T-helper 1 cell treated with Interleukin-12 subunit alpha and Interleukin-12 subunit beta and Interleukin-4 antibody, amounts not matched to agents 30 μg/mL and 1 μg/mL, for 36 hours (primary cell): ENCODE measurements around the gene GHITM.
A peak's percentile ranks its signal among the peaks of the same experiment; 100 is the strongest.
"Not testable (repeated sequence)": the region's sequence is repeated elsewhere in the genome, so short reads cannot be mapped to it uniquely, and the experiment has no call there.

ENCODE experiments used
- H3K27ac Mint-ChIP-seq: one replicate; pipeline ENCODE4 v1.8.0; 2021; ENCODE audit warnings: mild to moderate bottlenecking, mixed read lengths
- H3K27me3 Mint-ChIP-seq: one replicate; pipeline ENCODE4 v1.8.0; 2021; ENCODE audit warnings: low read depth, mixed read lengths
- H3K36me3 Mint-ChIP-seq: one replicate; pipeline ENCODE4 v1.8.0; 2021; ENCODE audit warnings: low read depth, mixed read lengths
- H3K4me1 Mint-ChIP-seq: one replicate; pipeline ENCODE4 v1.8.0; 2021; ENCODE audit warnings: low read depth, mixed read lengths
- H3K4me3 Mint-ChIP-seq: one replicate; pipeline ENCODE4 v1.8.0; 2021; ENCODE audit warnings: mild to moderate bottlenecking, moderate library complexity, mixed read lengths
- H3K9me3 Mint-ChIP-seq: one replicate; pipeline ENCODE4 v1.8.0; 2021; ENCODE audit warnings: mixed read lengths

The GHITM gene

GRCh38 chr10:84125910-84126784 lies 13.2 kb upstream of the GHITM start:
- not testable (repeated sequence) for H3K4me1 Mint-ChIP-seq, H3K36me3 Mint-ChIP-seq, H3K27ac Mint-ChIP-seq, H3K4me3 Mint-ChIP-seq
- H3K9me3 Mint-ChIP-seq: peaks cover 20% of the 10 kb centered on the region
- peaks cover 28% of the 10 kb centered on the region for H3K27me3 Mint-ChIP-seq

DNA sequence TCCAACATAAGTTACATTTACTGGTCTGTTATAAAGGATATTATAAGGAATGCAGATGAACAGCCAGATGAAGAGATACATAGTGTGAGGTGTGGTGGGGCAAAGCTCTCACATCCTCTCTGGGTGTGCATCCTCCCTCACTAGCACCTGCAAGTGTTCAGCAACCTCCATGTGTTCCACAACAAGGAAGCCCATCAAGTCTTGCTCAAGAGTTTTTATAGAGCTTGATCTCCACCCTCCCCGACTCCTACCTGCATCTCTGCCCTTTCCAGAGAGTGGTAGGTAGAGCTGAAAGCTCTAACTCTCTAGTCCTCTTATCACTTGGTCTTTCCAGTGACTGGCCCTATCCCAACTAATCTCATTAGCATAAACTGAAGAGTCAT lies 12.5 kb upstream of the GHITM start:
- Mint-ChIP-seq H3K27me3 (peaks cover 26% of the 10 kb centered on the region), H3K27ac (no peak overlapping the region)

GRCh38 chr10:84135836-84136235 lies 3.5 kb upstream of the GHITM start:
- H3K36me3 Mint-ChIP-seq: no peaks in the 10 kb centered on the region
- H3K4me1 Mint-ChIP-seq: peaks cover 11% of the 10 kb centered on the region
- H3K27ac Mint-ChIP-seq: no peak overlapping the region
- H3K27me3 Mint-ChIP-seq: peaks cover 30% of the 10 kb centered on the region
- no peaks in the 10 kb centered on the region for H3K9me3 Mint-ChIP-seq
- no peak overlapping the region for H3K4me3 Mint-ChIP-seq

More for the DNA sequence above, 12.5 kb upstream of the GHITM start:
- H3K4me3 Mint-ChIP-seq: no peak overlapping the region
- H3K36me3 Mint-ChIP-seq: peaks cover 3% of the 10 kb centered on the region
- peaks cover 20% of the 10 kb centered on the region for H3K9me3 Mint-ChIP-seq
- H3K4me1 Mint-ChIP-seq: no peaks in the 10 kb centered on the region

DNA sequence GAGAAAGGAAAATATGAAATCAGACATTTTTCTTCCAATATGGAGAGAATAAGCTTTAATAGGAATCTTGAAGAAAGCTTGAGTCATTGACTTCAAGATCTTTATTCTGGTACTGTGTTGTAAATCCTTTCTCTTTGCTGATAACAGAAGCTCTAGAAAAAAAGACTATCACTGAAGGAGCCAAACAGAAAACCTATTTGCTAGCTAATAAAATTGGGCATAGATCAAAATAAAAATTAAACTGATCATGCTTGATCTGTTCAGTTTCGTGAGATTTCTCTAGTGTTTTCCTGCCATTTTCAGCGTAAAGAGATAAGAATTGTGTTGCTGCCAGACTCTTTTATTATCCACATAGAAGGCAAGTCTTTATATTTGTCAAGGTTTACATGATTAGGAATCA lies 1.5 kb upstream of the GHITM start:
- H3K27ac Mint-ChIP-seq: peak overlapping the region; percentile 43
- no peaks in the 10 kb centered on the region for H3K9me3 Mint-ChIP-seq
- no peak overlapping the region for H3K4me3 Mint-ChIP-seq
- H3K27me3 Mint-ChIP-seq: peaks cover 25% of the 10 kb centered on the region
- peaks cover 20% of the 10 kb centered on the region for H3K4me1 Mint-ChIP-seq
- H3K36me3 Mint-ChIP-seq: peaks cover 3% of the 10 kb centered on the region

DNA sequence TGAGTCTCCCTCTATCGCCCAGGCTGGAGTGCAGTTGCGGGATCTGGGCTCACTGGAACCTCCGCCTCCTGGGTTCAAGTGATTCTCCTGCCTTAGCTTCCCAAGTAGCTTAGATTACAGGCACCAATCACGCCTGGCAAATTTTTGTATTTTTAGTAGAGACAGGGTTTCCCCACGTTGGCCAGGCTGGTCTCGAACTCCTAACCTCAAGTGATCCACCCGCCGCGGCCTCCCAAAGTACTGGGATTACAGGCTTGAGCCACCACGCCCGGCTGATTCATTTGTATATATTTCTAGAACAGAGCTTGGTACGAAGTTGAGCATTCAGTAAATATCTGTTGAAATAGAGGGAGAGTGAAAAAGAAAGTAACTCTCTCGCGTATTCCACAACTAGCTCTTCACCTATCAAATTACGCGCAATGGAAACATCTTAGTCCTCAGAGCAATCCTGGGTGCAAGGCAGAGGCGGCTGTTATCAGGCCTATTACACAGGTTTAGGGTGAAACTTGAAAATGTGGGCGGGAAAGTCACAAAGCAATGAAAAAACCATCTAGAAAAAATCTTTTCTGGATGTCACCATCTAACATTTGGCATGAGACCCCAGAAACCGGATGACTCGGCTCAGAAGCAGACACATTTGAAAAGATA lies 707 bp upstream of the GHITM start:
- Mint-ChIP-seq H3K4me1 (peaks cover 20% of the 10 kb centered on the region), H3K9me3 (no peaks in the 10 kb centered on the region), H3K4me3 (peak overlapping the region; percentile 86), H3K36me3 (peaks cover 9% of the 10 kb centered on the region), H3K27ac (peak overlapping the region; percentile 97), H3K27me3 (peaks cover 25% of the 10 kb centered on the region)

DNA sequence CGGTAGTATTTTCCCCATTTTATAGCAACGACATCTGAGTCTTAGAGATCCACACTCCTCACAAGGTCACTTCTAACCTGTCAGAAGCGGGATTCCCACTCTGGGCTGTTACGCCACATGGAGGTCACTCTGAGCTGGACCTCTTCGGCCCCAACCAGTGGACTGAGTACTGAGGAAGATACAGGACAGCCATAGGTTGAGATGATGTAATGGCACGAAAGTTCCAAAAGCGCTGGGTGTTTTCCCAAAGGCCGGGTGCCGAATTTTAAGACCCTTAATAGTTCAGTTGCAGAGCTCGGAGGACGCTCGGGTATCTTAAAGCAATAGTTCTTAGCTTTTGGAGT lies 699 bp downstream of the GHITM start:
- H3K9me3 Mint-ChIP-seq: no peaks in the 10 kb centered on the region

GRCh38 chr10:84147347-84147746 lies 8.0 kb downstream of the GHITM start:
- Mint-ChIP-seq H3K27me3 (no peaks in the 10 kb centered on the region), H3K9me3 (no peaks in the 10 kb centered on the region), H3K4me3 (no peak overlapping the region), H3K36me3 (peaks cover 48% of the 10 kb centered on the region), H3K27ac (peak overlapping the region; percentile 11), H3K4me1 (peaks cover 3% of the 10 kb centered on the region)

More for the DNA sequence above, 699 bp downstream of the GHITM start:
- Mint-ChIP-seq H3K4me1 (peaks cover 20% of the 10 kb centered on the region), H3K36me3 (peaks cover 16% of the 10 kb centered on the region), H3K27ac (peak overlapping the region; percentile 97), H3K27me3 (peaks cover 14% of the 10 kb centered on the region), H3K4me3 (peak overlapping the region; percentile 86)

GRCh38 chr10:84148006-84148597 lies 8.8 kb downstream of the GHITM start:
- not testable (repeated sequence) for H3K27ac Mint-ChIP-seq, H3K4me3 Mint-ChIP-seq, H3K4me1 Mint-ChIP-seq, H3K27me3 Mint-ChIP-seq, H3K9me3 Mint-ChIP-seq
- H3K36me3 Mint-ChIP-seq: peaks cover 50% of the 10 kb centered on the region

DNA sequence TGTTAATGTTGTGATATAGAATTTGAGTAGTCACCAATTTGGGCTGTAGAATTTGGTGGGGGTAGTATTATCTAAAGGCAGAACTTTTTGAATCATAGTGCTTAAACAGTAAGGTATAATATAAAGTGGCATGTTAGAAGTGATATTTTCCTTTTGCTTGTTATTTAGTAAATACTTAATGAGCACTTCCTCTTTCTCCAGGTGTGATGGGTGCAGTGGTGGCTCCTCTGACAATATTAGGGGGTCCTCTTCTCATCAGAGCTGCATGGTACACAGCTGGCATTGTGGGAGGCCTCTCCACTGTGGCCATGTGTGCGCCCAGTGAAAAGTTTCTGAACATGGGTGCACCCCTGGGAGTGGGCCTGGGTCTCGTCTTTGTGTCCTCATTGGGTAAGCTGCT lies 10.5 kb downstream of the GHITM start:
- H3K36me3 Mint-ChIP-seq: peaks cover 44% of the 10 kb centered on the region
- no peak overlapping the region for H3K27ac Mint-ChIP-seq
- peaks cover 3% of the 10 kb centered on the region for H3K4me1 Mint-ChIP-seq

DNA sequence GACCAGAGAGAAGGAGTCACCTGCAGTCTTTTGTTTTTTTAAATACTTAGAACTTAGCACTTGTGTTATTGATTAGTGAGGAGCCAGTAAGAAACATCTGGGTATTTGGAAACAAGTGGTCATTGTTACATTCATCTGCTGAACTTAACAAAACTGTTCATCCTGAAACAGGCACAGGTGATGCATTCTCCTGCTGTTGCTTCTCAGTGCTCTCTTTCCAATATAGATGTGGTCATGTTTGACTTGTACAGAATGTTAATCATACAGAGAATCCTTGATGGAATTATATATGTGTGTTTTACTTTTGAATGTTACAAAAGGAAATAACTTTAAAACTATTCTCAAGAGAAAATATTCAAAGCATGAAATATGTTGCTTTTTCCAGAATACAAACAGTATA lies 13.5 kb downstream of the GHITM start:
- Mint-ChIP-seq H3K9me3 (no peaks in the 10 kb centered on the region), H3K27me3 (no peaks in the 10 kb centered on the region), H3K27ac (no peak overlapping the region), H3K4me3 (no peak overlapping the region), H3K4me1 (peaks cover 8% of the 10 kb centered on the region), H3K36me3 (peaks cover 37% of the 10 kb centered on the region)

More for the DNA sequence above, 10.5 kb downstream of the GHITM start:
- no peaks in the 10 kb centered on the region for H3K9me3 Mint-ChIP-seq
- no peak overlapping the region for H3K4me3 Mint-ChIP-seq
- H3K27me3 Mint-ChIP-seq: no peaks in the 10 kb centered on the region

GRCh38 chr10:84155521-84155920 lies 16.2 kb downstream of the GHITM start:
- Mint-ChIP-seq H3K36me3 (peaks cover 27% of the 10 kb centered on the region), H3K9me3 (no peaks in the 10 kb centered on the region), H3K27ac (no peak overlapping the region), H3K27me3 (peaks cover 11% of the 10 kb centered on the region), H3K4me3 (no peak overlapping the region), H3K4me1 (peaks cover 10% of the 10 kb centered on the region)

DNA sequence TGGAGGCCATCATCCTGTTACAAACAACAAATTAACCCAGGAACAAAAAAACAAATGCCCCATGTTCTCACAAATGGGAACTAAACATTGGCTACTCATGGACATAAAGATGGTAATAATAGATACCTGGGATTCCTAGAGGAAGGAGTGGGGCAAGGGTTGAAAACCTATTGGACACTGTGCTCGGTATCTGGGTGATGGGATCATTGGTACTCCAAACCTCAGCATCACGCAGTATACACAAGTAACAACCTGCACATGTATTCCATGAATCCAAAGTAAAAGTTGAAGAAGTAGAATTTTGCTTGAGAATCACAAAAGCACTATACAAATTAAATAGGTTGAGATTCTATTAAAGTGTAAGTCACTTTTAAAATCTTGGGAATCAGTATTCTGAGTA lies 16.7 kb downstream of the GHITM start:
- H3K4me1 Mint-ChIP-seq: peaks cover 10% of the 10 kb centered on the region
- H3K27me3 Mint-ChIP-seq: peaks cover 13% of the 10 kb centered on the region
- H3K36me3 Mint-ChIP-seq: peaks cover 22% of the 10 kb centered on the region
- H3K4me3 Mint-ChIP-seq: no peak overlapping the region
- no peak overlapping the region for H3K27ac Mint-ChIP-seq
- H3K9me3 Mint-ChIP-seq: no peaks in the 10 kb centered on the region

- H3K27me3 Mint-ChIP-seq: peaks cover 13% of the 10 kb centered on the region
- no peaks in the 10 kb centered on the region for H3K9me3 Mint-ChIP-seq
- H3K27ac Mint-ChIP-seq: no peak overlapping the region
- H3K4me1 Mint-ChIP-seq: peaks cover 10% of the 10 kb centered on the region
- H3K36me3 Mint-ChIP-seq: peaks cover 19% of the 10 kb centered on the region
- H3K4me3 Mint-ChIP-seq: no peak overlapping the region
Measured at GRCh38 chr10:84156768-84157167, 17.5 kb downstream of the GHITM start.

DNA sequence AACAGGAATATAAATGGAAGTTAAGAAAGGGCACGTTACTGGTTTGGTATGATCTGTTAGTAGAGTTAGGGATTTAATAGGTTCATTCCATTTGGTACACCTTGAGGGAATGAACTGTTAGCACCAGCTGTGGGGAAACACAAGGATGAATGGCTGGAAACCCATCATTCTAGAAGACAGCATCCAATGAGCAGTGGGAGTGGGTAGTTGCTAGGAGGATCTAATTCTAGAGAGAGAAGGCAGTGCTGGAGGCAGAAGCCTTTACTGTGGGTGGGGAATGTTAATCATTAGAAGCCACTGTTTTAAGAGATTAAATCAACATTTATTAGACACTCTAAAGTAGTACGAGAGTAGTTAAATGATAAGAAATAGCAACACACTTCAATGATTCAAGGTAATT lies 18.8 kb downstream of the GHITM start:
- Mint-ChIP-seq H3K9me3 (no peaks in the 10 kb centered on the region), H3K36me3 (peaks cover 12% of the 10 kb centered on the region), H3K4me1 (peaks cover 10% of the 10 kb centered on the region), H3K4me3 (no peak overlapping the region), H3K27ac (no peak overlapping the region), H3K27me3 (peaks cover 15% of the 10 kb centered on the region)

GRCh38 chr10:84158550-84158949 lies 19.2 kb downstream of the GHITM start:
- H3K4me1 Mint-ChIP-seq: peaks cover 10% of the 10 kb centered on the region
- H3K27ac Mint-ChIP-seq: no peak overlapping the region
- peaks cover 11% of the 10 kb centered on the region for H3K36me3 Mint-ChIP-seq
- no peaks in the 10 kb centered on the region for H3K9me3 Mint-ChIP-seq
- H3K4me3 Mint-ChIP-seq: no peak overlapping the region
- peaks cover 20% of the 10 kb centered on the region for H3K27me3 Mint-ChIP-seq
